GM12875 (cell line): ENCODE results near the gene MLN.

Source experiments
- H3K4me3 ChIP-seq: one replicate; pipeline ENCODE4 v1.5.1; 2011; ENCODE audit warnings: low read depth, low read length, control low read depth
- CTCF ChIP-seq: IDR thresholded peaks from 2 replicates; pipeline ENCODE4 v1.5.1; 2011; ENCODE audit warnings: low read depth, mild to moderate bottlenecking, control low read depth, inconsistent platforms, low read length, moderate library complexity, borderline replicate concordance; ENCODE audit not compliant: insufficient read depth

The MLN gene

GRCh38 chr6:33757113-33757512, 46.7 kb downstream of the MLN start:
- no peak for TF ChIP-seq CTCF
- H3K4me3 ChIP-seq: no peak overlapping the region

GRCh38 chr6:33756211-33756954, 47.4 kb downstream of the MLN start:
- no peak overlapping the region for H3K4me3 ChIP-seq
- no peak for TF ChIP-seq CTCF

- TF ChIP-seq CTCF: no peak
- no peak overlapping the region for H3K4me3 ChIP-seq
Observed at GRCh38 chr6:33755070-33755869, 48.5 kb downstream of the MLN start.

- TF ChIP-seq CTCF: no peak
- no peak overlapping the region for H3K4me3 ChIP-seq
Observed at GRCh38 chr6:33754222-33754621, 49.6 kb downstream of the MLN start.

GRCh38 chr6:33752646-33753015, 51.2 kb downstream of the MLN start:
- TF ChIP-seq CTCF: no peak
- no peak overlapping the region for H3K4me3 ChIP-seq

- TF ChIP-seq CTCF: no peak
- no peak overlapping the region for H3K4me3 ChIP-seq
Observed at GRCh38 chr6:33751771-33752645, 51.8 kb downstream of the MLN start.
